ENCODE data around the gene RASL11A. TPM values are rescaled to one million over a fixed set of nuclear protein-coding genes. Genes with fewer than 3 reads are reported as not detected.

RASL11A gene
- polyA plus RNA-seq, 1 of the 3 experiments (the other 2 are of a cell fraction): 2.7 TPM

- TF ChIP-seq PBX3 (IDR thresholded peaks at IDR 0.05) (no peak), JUND (IDR thresholded peaks at IDR 0.05) (no peak), ZBTB33 (IDR thresholded peaks at IDR 0.05; ENCODE audit: borderline replicate concordance, low read depth) (no peak), CHD2 (IDR thresholded peaks at IDR 0.05; ENCODE audit: low read length, partially characterized antibody) (peak; percentile 82), RAD21 (IDR thresholded peaks at IDR 0.05; ENCODE audit: low read length) (peak; percentile 31)
Measured at GRCh38 chr13:27263438-27263837, 7.2 kb upstream of the RASL11A start (continued).

GRCh38 chr13:27264181-27264580, 6.4 kb upstream of the RASL11A start:
- H3K4me3 ChIP-seq (ENCODE audit: low read depth in 2 of 2, low read length in 1 of 2): no peak overlapping the region
- H3K27me3 ChIP-seq (ENCODE audit: insufficient read depth): no peaks in the 10 kb centered on the region
- no peaks in the 10 kb centered on the region for H3K9me3 ChIP-seq
- TF ChIP-seq TAF1 (IDR thresholded peaks at IDR 0.05; ENCODE audit: borderline replicate concordance, low read depth, low read length) (no peak), MXI1 (IDR thresholded peaks at IDR 0.05; ENCODE audit: low read depth, low read length) (peak; percentile 46)
- peaks cover 11% of the 10 kb centered on the region; the same call in 1 of the 2 replicates for H4K20me1 ChIP-seq (ENCODE audit: insufficient read depth)
- WGBS (ENCODE audit: low lambda C conversion rate): 60% methylated on average over 5 of the region's 5 CpGs
- peaks cover 24% of the 10 kb centered on the region for H3F3A ChIP-seq (replicated peaks; ENCODE audit: insufficient read depth)
- H2AFZ ChIP-seq (ENCODE audit: low read depth): no peak overlapping the region
- peak overlapping the region; percentile 20; the same call in 1 of the 2 replicates for H3K9ac ChIP-seq
- peaks cover 5 to 14% of the 10 kb centered on the region in 2 experiments; a peak in 2 of 4 replicates for H3K4me1 ChIP-seq (ENCODE audit: control insufficient read depth in 1 of 2, insufficient read depth in 2 of 2, low read depth in 1 of 2, low read length in 1 of 2)
- peaks cover 5% of the 10 kb centered on the region; the same call in 1 of the 2 replicates for H3K79me2 ChIP-seq (ENCODE audit: insufficient read depth)
- peak; percentile 30 for DNase-seq
- peaks cover 17 to 20% of the 10 kb centered on the region in 2 experiments for H3K36me3 ChIP-seq (replicated peaks in 1 of 2; ENCODE audit: control insufficient read depth in 1 of 2, insufficient read depth in 2 of 2, low read length in 1 of 2)
- POLR2A ChIA-PET: interaction anchor here (2.1 kb wide), 1 partner anchor 13 kb away, joined by 11 read pairs; the partner anchor contains the start of gene RPL21
- H3K4me2 ChIP-seq: no peak overlapping the region
- peak overlapping the region; percentile 47 to 67 for H3K27ac ChIP-seq (ENCODE audit: low read depth in 2 of 2, low read length in 1 of 2)
- CTCF ChIA-PET: interaction anchor here (1.0 to 2.9 kb wide), 2 partner anchors 10 to 279 kb away, joined by 4 to 8 read pairs; no protein-coding TSS in a partner anchor
- no peaks in the 10 kb centered on the region for H3K9me2 ChIP-seq

GRCh38 chr13:27264648-27265047, 6.0 kb upstream of the RASL11A start:
- TF ChIP-seq FOXJ3 (CRISPR knock-in tag; IDR thresholded peaks at IDR 0.05): no peak
- no peak for TF ChIP-seq MEF2A (IDR thresholded peaks at IDR 0.05; ENCODE audit: borderline replicate concordance, low read depth)
- no peak for TF ChIP-seq POLR2AphosphoS5 (IDR thresholded peaks at IDR 0.05; ENCODE audit: low read depth, low read length)
- TF ChIP-seq MAX (IDR thresholded peaks at IDR 0.05; ENCODE audit: low read depth): no peak
- no peak for TF ChIP-seq EP300 (IDR thresholded peaks at IDR 0.05; ENCODE audit: borderline replicate concordance in 1 of 2, low read depth in 1 of 2, low read length in 1 of 2)
- TF ChIP-seq USF2 (IDR thresholded peaks at IDR 0.05; ENCODE audit: borderline replicate concordance, low read depth, low read length): no peak
- H3K4me2 ChIP-seq: no peak overlapping the region
- 78% methylated on average over 1 of the region's 1 CpG for WGBS (ENCODE audit: low lambda C conversion rate)
- DNase-seq: no peak
- H3K4me1 ChIP-seq (ENCODE audit: control insufficient read depth in 1 of 2, insufficient read depth in 2 of 2, low read depth in 1 of 2, low read length in 1 of 2): peaks cover 5 to 14% of the 10 kb centered on the region in 2 experiments; a peak in 2 of 4 replicates
- H4K20me1 ChIP-seq (ENCODE audit: insufficient read depth): peaks cover 7% of the 10 kb centered on the region; the same call in 1 of the 2 replicates
- ChIA-PET POLR2A (interaction anchor here (2.1 kb wide), 1 partner anchor 14 kb away, joined by 11 read pairs; the partner anchor contains the start of gene RPL21), CTCF (interaction anchor here (1.0 to 2.9 kb wide), 2 partner anchors 10 to 279 kb away, joined by 4 to 8 read pairs; no protein-coding TSS in a partner anchor)
- peak overlapping the region in 1 of 2 experiments; percentile 67; a peak in 1 of 4 replicates for H3K27ac ChIP-seq (ENCODE audit: low read depth in 2 of 2, low read length in 1 of 2)
- no peak overlapping the region for H3K4me3 ChIP-seq (ENCODE audit: low read depth in 2 of 2, low read length in 1 of 2)
- H3K79me2 ChIP-seq (ENCODE audit: insufficient read depth): peaks cover 2% of the 10 kb centered on the region; the same call in 1 of the 2 replicates
- no peak overlapping the region for H3K9ac ChIP-seq
- no peaks in the 10 kb centered on the region for H3K9me2 ChIP-seq
- peaks cover 12 to 15% of the 10 kb centered on the region in 2 experiments for H3K36me3 ChIP-seq (replicated peaks in 1 of 2; ENCODE audit: control insufficient read depth in 1 of 2, insufficient read depth in 2 of 2, low read length in 1 of 2)
- no peaks in the 10 kb centered on the region for H3K27me3 ChIP-seq (ENCODE audit: insufficient read depth)
- H3K9me3 ChIP-seq: no peaks in the 10 kb centered on the region
- H3F3A ChIP-seq (replicated peaks; ENCODE audit: insufficient read depth): peaks cover 23% of the 10 kb centered on the region
- H2AFZ ChIP-seq (ENCODE audit: low read depth): no peak overlapping the region
